ENCODE measurements around the gene SLC34A1. TPM values are rescaled to one million over a fixed set of nuclear protein-coding genes. Genes with fewer than 3 reads are reported as not detected.

The SLC34A1 gene
- total RNA-seq, 1 donor from 2014 or later = not detected

GRCh38 chr5:177404641-177405179, 20.5 kb downstream of the SLC34A1 start:
- DNase-seq (ENCODE audit: low spot score, unreplicated experiment) = no peak
- Mint-ChIP-seq H3K9me3 (ENCODE audit: low read depth) (no peaks in the 10 kb centered on the region), H3K4me3 (ENCODE audit: low read depth) (peak overlapping the region; percentile 41), H3K36me3 (ENCODE audit: insufficient read depth) (no peaks in the 10 kb centered on the region), H3K27me3 (peaks cover 72% of the 10 kb centered on the region), H3K4me1 (ENCODE audit: low read depth) (peaks cover 8% of the 10 kb centered on the region), H3K27ac (no peak overlapping the region)
- no peak for TF ChIP-seq CTCF (IDR thresholded peaks at IDR 0.05; ENCODE audit: unreplicated experiment)

DNA sequence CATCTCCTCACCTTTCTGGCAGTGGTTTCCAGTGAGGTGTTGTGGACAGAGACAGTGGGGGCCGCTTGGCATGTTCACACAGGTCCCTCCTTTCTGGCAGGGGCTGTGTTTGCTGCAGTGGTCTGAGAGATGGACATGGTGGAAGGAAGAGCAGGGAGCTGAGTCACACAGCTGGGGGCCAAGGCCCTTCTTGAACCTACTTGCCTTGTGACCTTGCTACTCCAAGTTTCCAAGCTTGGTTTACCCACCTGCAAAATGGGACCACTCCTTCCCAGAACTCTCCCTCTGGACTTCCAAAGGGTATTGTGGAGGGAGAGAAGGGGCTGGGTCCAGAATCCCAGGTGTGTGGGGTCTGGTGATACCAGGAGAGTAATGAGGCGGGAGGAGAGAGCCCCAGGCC, 21.1 kb downstream of the SLC34A1 start:
- no peak overlapping the region for H3K27ac Mint-ChIP-seq
- TF ChIP-seq CTCF (IDR thresholded peaks at IDR 0.05; ENCODE audit: unreplicated experiment) = no peak
- H3K4me1 Mint-ChIP-seq (ENCODE audit: low read depth) = peaks cover 8% of the 10 kb centered on the region
- peaks cover 72% of the 10 kb centered on the region for H3K27me3 Mint-ChIP-seq
- H3K4me3 Mint-ChIP-seq (ENCODE audit: low read depth) = no peak overlapping the region
- no peaks in the 10 kb centered on the region for H3K36me3 Mint-ChIP-seq (ENCODE audit: insufficient read depth)
- H3K9me3 Mint-ChIP-seq (ENCODE audit: low read depth) = no peaks in the 10 kb centered on the region
- DNase-seq (ENCODE audit: low spot score, unreplicated experiment) = no peak

DNA sequence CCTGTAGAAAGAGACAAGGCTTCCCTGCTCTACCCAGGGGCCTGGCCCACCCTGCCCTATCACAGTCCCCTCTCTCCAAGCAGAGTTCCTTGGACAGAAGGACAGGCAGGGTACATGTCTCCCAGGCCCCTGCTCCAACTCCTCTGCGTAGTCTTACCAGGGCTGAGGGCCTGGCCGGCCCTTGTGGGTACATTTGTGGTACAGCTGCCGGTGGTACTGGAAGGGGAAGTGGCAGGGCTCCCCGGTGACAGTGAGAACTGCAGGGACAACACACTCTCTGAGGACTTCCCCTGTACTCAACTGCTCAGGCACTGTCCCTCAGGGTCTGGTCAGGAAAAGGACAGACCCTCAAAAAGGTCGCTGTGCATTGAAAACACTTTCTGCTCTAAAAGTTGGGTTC, 21.6 kb downstream of the SLC34A1 start:
- DNase-seq (ENCODE audit: low spot score, unreplicated experiment) = no peak
- H3K27me3 Mint-ChIP-seq = peaks cover 77% of the 10 kb centered on the region
- TF ChIP-seq CTCF (IDR thresholded peaks at IDR 0.05; ENCODE audit: unreplicated experiment) = no peak
- no peaks in the 10 kb centered on the region for H3K9me3 Mint-ChIP-seq (ENCODE audit: low read depth)
- H3K4me3 Mint-ChIP-seq (ENCODE audit: low read depth) = no peak overlapping the region
- H3K4me1 Mint-ChIP-seq (ENCODE audit: low read depth) = peaks cover 8% of the 10 kb centered on the region
- no peaks in the 10 kb centered on the region for H3K36me3 Mint-ChIP-seq (ENCODE audit: insufficient read depth)
- H3K27ac Mint-ChIP-seq = no peak overlapping the region

DNA sequence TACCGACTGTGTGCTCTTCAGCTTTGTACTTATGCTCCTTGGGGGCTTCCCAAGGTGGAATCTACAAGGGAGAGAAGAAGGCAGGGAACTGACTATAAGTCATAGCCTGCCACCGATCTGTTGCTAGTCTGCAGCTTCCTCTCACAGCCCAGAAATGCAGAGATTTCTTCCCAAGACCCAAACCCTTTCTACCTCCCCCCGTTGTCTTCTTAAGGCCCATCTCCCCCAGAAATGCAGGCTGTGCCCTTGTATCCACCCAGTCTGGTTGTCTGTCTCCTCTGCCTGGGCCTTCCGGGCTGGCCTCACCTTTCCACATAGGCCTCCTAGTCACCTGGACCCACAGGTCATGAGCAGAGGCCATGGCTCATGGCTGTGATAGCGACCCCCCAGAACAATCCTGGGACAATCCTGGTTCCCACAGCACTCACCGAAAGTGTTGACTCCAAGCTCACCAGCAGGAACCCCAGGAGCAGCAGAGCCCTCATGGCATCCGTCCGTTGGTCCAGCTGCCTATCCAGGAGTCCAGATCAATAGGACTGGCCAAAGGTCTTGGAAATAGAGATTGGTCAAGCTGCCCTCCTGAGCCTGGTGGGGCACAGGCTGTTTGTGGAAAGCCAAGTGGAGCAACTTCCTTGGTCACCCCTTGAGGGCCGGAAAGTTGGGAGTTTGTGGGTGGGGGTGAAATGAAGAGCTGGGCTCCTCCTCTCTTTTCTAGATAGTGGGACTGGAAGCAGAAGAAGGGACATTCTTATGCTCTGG, 25.0 kb downstream of the SLC34A1 start, which contains the start of gene F12:
Gene F12 (minus strand): TSS at position 522 of the 759 bp plus-strand sequence. CDS start 37 bp downstream, at position 485.
- H3K36me3 Mint-ChIP-seq (ENCODE audit: insufficient read depth) = no peaks in the 10 kb centered on the region
- peaks cover 62% of the 10 kb centered on the region for H3K27me3 Mint-ChIP-seq
- H3K27ac Mint-ChIP-seq = no peak within 1 kb of the TSS
- H3K4me3 Mint-ChIP-seq (ENCODE audit: low read depth) = no peak within 1 kb of the TSS
- H3K4me1 Mint-ChIP-seq (ENCODE audit: low read depth) = peaks cover 1% of the 10 kb centered on the region
- DNase-seq (ENCODE audit: low spot score, unreplicated experiment) = no peak
- H3K9me3 Mint-ChIP-seq (ENCODE audit: low read depth) = no peaks in the 10 kb centered on the region
- TF ChIP-seq CTCF (IDR thresholded peaks at IDR 0.05; ENCODE audit: unreplicated experiment) = no peak

DNA sequence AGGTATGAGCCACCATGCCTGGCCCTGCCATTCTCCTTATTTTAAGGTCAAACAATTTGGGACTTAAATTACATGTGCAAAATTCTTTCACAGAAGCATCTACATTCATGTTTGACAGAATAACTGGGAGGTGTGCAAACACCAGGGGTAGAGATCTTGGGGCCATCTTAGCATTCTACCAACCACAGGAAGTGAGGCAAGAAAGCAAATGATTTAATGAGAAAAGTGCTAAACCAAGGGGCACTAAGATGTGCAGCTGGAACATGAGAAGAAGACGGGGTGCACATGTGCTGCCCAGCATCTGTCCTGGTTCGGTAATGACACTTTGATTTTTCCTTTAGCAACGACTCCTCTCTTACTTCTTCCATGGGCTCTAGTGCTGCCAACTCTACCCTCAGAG, 26.3 kb downstream of the SLC34A1 start:
- TF ChIP-seq CTCF (IDR thresholded peaks at IDR 0.05; ENCODE audit: unreplicated experiment) = no peak
- H3K27ac Mint-ChIP-seq = peak overlapping the region; percentile 73
- no peaks in the 10 kb centered on the region for H3K36me3 Mint-ChIP-seq (ENCODE audit: insufficient read depth)
- no peaks in the 10 kb centered on the region for H3K9me3 Mint-ChIP-seq (ENCODE audit: low read depth)
- H3K4me3 Mint-ChIP-seq (ENCODE audit: low read depth) = no peak overlapping the region
- H3K27me3 Mint-ChIP-seq = peaks cover 53% of the 10 kb centered on the region
- DNase-seq (ENCODE audit: low spot score, unreplicated experiment) = no peak
- peaks cover 1% of the 10 kb centered on the region for H3K4me1 Mint-ChIP-seq (ENCODE audit: low read depth)
